HEK293 (cell line): ENCODE measurements around the gene MRPL9.

ENCODE experiments used
- CTCF ChIA-PET: fragments of 350-600 bp; formaldehyde crosslinking; extraction: SDS; loops from one replicate; lab custom pipeline; 2021; ENCODE audit warnings: antibody characterized with exemption; lab: Yijun Ruan, JAX
- POLR2A ChIA-PET: fragments of 300-600 bp; formaldehyde crosslinking; extraction: SDS; loops from one replicate; lab custom pipeline; 2020; ENCODE audit warnings: antibody characterized with exemption, inconsistent platforms; lab: Yijun Ruan, JAX
- H3K27ac ChIP-seq: fragments of 200-500 bp; sonication (Bioruptor generic); 2 replicates; pipeline ENCODE4 v1.5.1; 2014; ENCODE audit warnings: low read depth, low read length, control low read depth, inconsistent platforms; ENCODE audit errors: extremely low read depth
- H3K36me3 ChIP-seq, 2 experiments: fragments of 200-500 bp in 1 of 2; sonication (Bioruptor generic) in 1 of 2; 1 replicate in 1 of 2; 2 replicates in 1 of 2; pipeline ENCODE4 v1.5.1; 2014 to 2017; ENCODE audit warnings: inconsistent platforms in 2 of 2, low read length in 2 of 2; ENCODE audit not compliant: control insufficient read depth in 2 of 2, insufficient read depth in 1 of 2
- H3K4me1 ChIP-seq: fragments of 200-500 bp; sonication (Bioruptor generic); 2 replicates; pipeline ENCODE4 v1.5.1; 2014; ENCODE audit warnings: mild to moderate bottlenecking, low read length, inconsistent platforms; ENCODE audit not compliant: control insufficient read depth, insufficient read depth
- H3K4me3 ChIP-seq: 2 replicates; pipeline ENCODE4 v1.5.1; 2011; ENCODE audit warnings: low read depth, mild to moderate bottlenecking, control low read depth, low read length, moderate library complexity
- H3K9me3 ChIP-seq: fragments of 200-500 bp; sonication (Bioruptor generic); 2 replicates; pipeline ENCODE4 v1.5.1; 2014; ENCODE audit warnings: low read depth, low read length, inconsistent platforms; ENCODE audit not compliant: control insufficient read depth, insufficient read depth
- AEBP2 ChIP-seq: fragments of 450-650 bp; formaldehyde crosslinking; IDR thresholded peaks from 2 replicates; pipeline ENCODE4 v1.5.1; 2016; ENCODE audit warnings: missing biosample characterization, missing genetic modification characterization, borderline replicate concordance
- GLIS1 ChIP-seq: fragments of 450-650 bp; formaldehyde crosslinking; IDR thresholded peaks from 2 replicates; pipeline ENCODE4 v1.5.1; 2016; ENCODE audit warnings: missing biosample characterization, missing genetic modification characterization
- PRDM1 ChIP-seq: fragments of 450-650 bp; formaldehyde crosslinking; IDR thresholded peaks from 2 replicates; pipeline ENCODE4; 2016; ENCODE audit warnings: missing biosample characterization, missing genetic modification characterization
- PRDM4 ChIP-seq: fragments of 450-650 bp; formaldehyde crosslinking; IDR thresholded peaks from 2 replicates; pipeline ENCODE4 v1.5.1; 2017; ENCODE audit warnings: missing biosample characterization, missing genetic modification characterization
- SETDB1 ChIP-seq: IDR thresholded peaks from one replicate; pipeline ENCODE4 v1.6.1; 2017; ENCODE audit warnings: mild to moderate bottlenecking, low read length, moderate library complexity, mixed read lengths; ENCODE audit not compliant: insufficient read length
- ZBTB1 ChIP-seq: fragments of 450-650 bp; formaldehyde crosslinking; IDR thresholded peaks from 2 replicates; pipeline ENCODE4 v1.5.1; 2016; ENCODE audit warnings: missing biosample characterization, missing genetic modification characterization
- ZBTB10 ChIP-seq: fragments of 450-650 bp; formaldehyde crosslinking; IDR thresholded peaks from 2 replicates; pipeline ENCODE4 v1.5.1; 2016; ENCODE audit warnings: missing biosample characterization, missing genetic modification characterization
- ZFP41 ChIP-seq: fragments of 450-650 bp; formaldehyde crosslinking; IDR thresholded peaks from 2 replicates; pipeline ENCODE4 v1.5.1; 2016; ENCODE audit warnings: missing biosample characterization, missing genetic modification characterization, borderline replicate concordance
- ZIC2 ChIP-seq: fragments of 450-650 bp; formaldehyde crosslinking; IDR thresholded peaks from 2 replicates; pipeline ENCODE4 v1.5.1; 2016; ENCODE audit warnings: missing biosample characterization, missing genetic modification characterization
- ZNF341 ChIP-seq: fragments of 450-650 bp; formaldehyde crosslinking; IDR thresholded peaks from 2 replicates; pipeline ENCODE4; 2016; ENCODE audit warnings: low read depth, missing biosample characterization, missing genetic modification characterization
- ZNF366 ChIP-seq: fragments of 450-650 bp; formaldehyde crosslinking; conservative IDR thresholded peaks from 2 replicates; pipeline ENCODE4 v1.5.1; 2016; ENCODE audit warnings: missing biosample characterization, missing genetic modification characterization
- ZNF423 ChIP-seq: fragments of 450-650 bp; formaldehyde crosslinking; IDR thresholded peaks from 2 replicates; pipeline ENCODE4 v1.5.1; 2016; ENCODE audit warnings: missing biosample characterization, missing genetic modification characterization
- ZNF501 ChIP-seq: fragments of 450-650 bp; formaldehyde crosslinking; IDR thresholded peaks from 2 replicates; pipeline ENCODE4 v1.5.1; 2016; ENCODE audit warnings: missing biosample characterization, missing genetic modification characterization
- ZNF521 ChIP-seq: fragments of 450-650 bp; formaldehyde crosslinking; IDR thresholded peaks from 2 replicates; pipeline ENCODE4 v1.5.1; 2017; ENCODE audit warnings: missing biosample characterization, mild to moderate bottlenecking, missing genetic modification characterization
- ZNF548 ChIP-seq: fragments of 450-650 bp; formaldehyde crosslinking; IDR thresholded peaks from 2 replicates; pipeline ENCODE4 v1.5.1; 2016; ENCODE audit warnings: missing biosample characterization, missing genetic modification characterization
- ZNF558 ChIP-seq: fragments of 450-650 bp; formaldehyde crosslinking; IDR thresholded peaks from 2 replicates; pipeline ENCODE4 v1.5.1; 2016; ENCODE audit warnings: missing biosample characterization, missing genetic modification characterization
- ZNF707 ChIP-seq: fragments of 450-650 bp; formaldehyde crosslinking; IDR thresholded peaks from 2 replicates; pipeline ENCODE4 v1.5.1; 2016; ENCODE audit warnings: missing biosample characterization, missing genetic modification characterization

MRPL9 gene

GRCh38 chr1:151799179-151800022, 36.1 kb upstream of the MRPL9 start:
- ChIA-PET CTCF (interaction anchor here (0.8 kb wide), 1 partner anchor 202 kb away, joined by 3 read pairs; no protein-coding TSS in a partner anchor), POLR2A (interaction anchor here (0.6 kb wide), 1 partner anchor 187 kb away, joined by 4 read pairs; no protein-coding TSS in a partner anchor)
- Histone ChIP-seq H3K9me3 (no peaks in the 10 kb centered on the region), H3K4me3 (no peak overlapping the region), H3K36me3 (no peaks in the 10 kb centered on the region), H3K27ac (no peak overlapping the region), H3K4me1 (no peaks in the 10 kb centered on the region)
- no peak for TF ChIP-seq ZNF366 (tag by site-specific recombination)
- peak; percentile 97 for TF ChIP-seq ZIC2 (tag by site-specific recombination)
- TF ChIP-seq ZNF341 = peak; percentile 71
- no peak for TF ChIP-seq ZNF521 (tag by site-specific recombination)
- no peak for TF ChIP-seq ZNF558 (tag by site-specific recombination)
- no peak for TF ChIP-seq GLIS1 (tag by site-specific recombination)
- no peak for TF ChIP-seq ZNF423 (tag by site-specific recombination)

- no peaks in the 10 kb centered on the region for H3K9me3 ChIP-seq
- ChIA-PET POLR2A (interaction anchor here (0.6 kb wide), 1 partner anchor 186 kb away, joined by 4 read pairs; no protein-coding TSS in a partner anchor), CTCF (interaction anchor here (0.8 kb wide), 1 partner anchor 203 kb away, joined by 3 read pairs; no protein-coding TSS in a partner anchor)
- no peaks in the 10 kb centered on the region for H3K4me1 ChIP-seq
- H3K36me3 ChIP-seq = no peaks in the 10 kb centered on the region
- H3K27ac ChIP-seq = no peak overlapping the region
- H3K4me3 ChIP-seq = no peak overlapping the region
- TF ChIP-seq PRDM1 (tag by site-specific recombination) (no peak), ZNF548 (no peak), ZNF341 (no peak), ZBTB10 (tag by site-specific recombination) (no peak), AEBP2 (no peak), ZNF707 (tag by site-specific recombination) (no peak), ZBTB1 (tag by site-specific recombination) (no peak), PRDM4 (no peak), ZFP41 (tag by site-specific recombination) (no peak), ZNF558 (tag by site-specific recombination) (no peak), ZNF501 (no peak), SETDB1 (no peak)
Observed at GRCh38 chr1:151798571-151798970, 35.3 kb upstream of the MRPL9 start.
